Astrocyte (in vitro differentiated cells and primary cell): ENCODE data around the gene CPAMD8.

ENCODE experiments used
- EZH2 ChIP-seq: IDR thresholded peaks from 2 replicates; pipeline ENCODE4 v1.6.1; 2012; ENCODE audit warnings: mild to moderate bottlenecking, low read length, inconsistent platforms; ENCODE audit not compliant: insufficient read depth
- TF ChIP-seq, protein P1 (sequence below): IDR thresholded peaks from 2 replicates; pipeline ENCODE4 v1.5.1; 2011; ENCODE audit warnings: low read depth, mild to moderate bottlenecking, inconsistent platforms, low read length, moderate library complexity; ENCODE audit not compliant: insufficient read depth

DNA sequence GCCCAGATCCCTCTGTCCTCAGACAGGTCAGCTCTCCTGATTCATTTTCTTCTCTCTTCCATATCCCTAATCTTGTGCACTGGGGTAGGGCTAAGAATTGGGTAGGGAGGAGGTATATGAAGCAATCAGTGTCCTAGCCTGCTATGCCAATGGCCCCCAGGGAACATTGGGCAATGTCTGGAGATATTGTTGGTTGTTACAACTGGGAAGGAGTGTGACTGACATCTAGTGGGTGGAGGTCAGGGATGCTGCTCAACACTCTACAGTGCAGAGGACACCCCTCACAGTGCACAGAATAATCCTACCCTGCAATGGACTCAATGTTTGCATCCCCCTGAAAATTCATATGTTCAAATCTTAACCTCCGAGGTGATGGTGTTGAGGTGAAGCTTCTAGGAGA is 57.5 kb downstream of the CPAMD8 start:
- TF ChIP-seq, protein P1, sequence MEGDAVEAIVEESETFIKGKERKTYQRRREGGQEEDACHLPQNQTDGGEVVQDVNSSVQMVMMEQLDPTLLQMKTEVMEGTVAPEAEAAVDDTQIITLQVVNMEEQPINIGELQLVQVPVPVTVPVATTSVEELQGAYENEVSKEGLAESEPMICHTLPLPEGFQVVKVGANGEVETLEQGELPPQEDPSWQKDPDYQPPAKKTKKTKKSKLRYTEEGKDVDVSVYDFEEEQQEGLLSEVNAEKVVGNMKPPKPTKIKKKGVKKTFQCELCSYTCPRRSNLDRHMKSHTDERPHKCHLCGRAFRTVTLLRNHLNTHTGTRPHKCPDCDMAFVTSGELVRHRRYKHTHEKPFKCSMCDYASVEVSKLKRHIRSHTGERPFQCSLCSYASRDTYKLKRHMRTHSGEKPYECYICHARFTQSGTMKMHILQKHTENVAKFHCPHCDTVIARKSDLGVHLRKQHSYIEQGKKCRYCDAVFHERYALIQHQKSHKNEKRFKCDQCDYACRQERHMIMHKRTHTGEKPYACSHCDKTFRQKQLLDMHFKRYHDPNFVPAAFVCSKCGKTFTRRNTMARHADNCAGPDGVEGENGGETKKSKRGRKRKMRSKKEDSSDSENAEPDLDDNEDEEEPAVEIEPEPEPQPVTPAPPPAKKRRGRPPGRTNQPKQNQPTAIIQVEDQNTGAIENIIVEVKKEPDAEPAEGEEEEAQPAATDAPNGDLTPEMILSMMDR = no peak
- TF ChIP-seq EZH2 = no peak
